Naive thymus-derived CD4-positive, alpha-beta T cell (primary cell): ENCODE results near the gene DET1. TPM values are rescaled to one million over a fixed set of nuclear protein-coding genes. Genes with fewer than 3 reads are reported as not detected.

Experiments
- ATAC-seq: fragments of 150-1000 bp; cut with Tn5 transposase; 2 replicates; pipeline ENCODE4 v1.10.0; 2021; ENCODE audit warnings: mild to moderate bottlenecking, moderate library complexity
- CTCF ChIA-PET: fragments of 350-600 bp; sonication (Branson Sonifier 250); formaldehyde crosslinking; loops from one replicate; lab custom pipeline; 2021; ENCODE audit warnings: antibody characterized with exemption; lab: Charles Lee
- POLR2A ChIA-PET: fragments of 350-600 bp; sonication (Branson Sonifier 250); formaldehyde crosslinking; loops from one replicate; lab custom pipeline; 2021; ENCODE audit warnings: antibody characterized with exemption, inconsistent platforms; lab: Charles Lee
- DNase-seq, 9 donors: peaks; one replicate each; pipeline versions ENCODE4 v3.0.0 to v3.0.0-alpha.2; 2020 to 2022; ENCODE audit warnings: mixed read lengths in 1 of 9
- H3K27ac ChIP-seq: one replicate; pipeline ENCODE4 v1.7.0; 2013; ENCODE audit warnings: mild to moderate bottlenecking, low read depth, low read length, moderate library complexity
- H3K27me3 ChIP-seq, 2 donors: one replicate each; pipeline ENCODE4 v1.7.0; 2013; ENCODE audit warnings: low read length in 2 of 2, mild to moderate bottlenecking in 2 of 2, moderate library complexity in 2 of 2; ENCODE audit not compliant: control insufficient read depth in 2 of 2, insufficient read depth in 2 of 2
- H3K36me3 ChIP-seq, 3 experiments: 1 replicate in 2 of 3; 2 replicates in 1 of 3; pipeline ENCODE4 v1.7.0; 2013; ENCODE audit warnings: low read length in 3 of 3, mild to moderate bottlenecking in 3 of 3, moderate library complexity in 1 of 3; ENCODE audit not compliant: insufficient read depth in 3 of 3, control insufficient read depth in 2 of 3
- H3K4me1 ChIP-seq, 2 donors: one replicate each; pipeline ENCODE4 v1.7.0; 2013; ENCODE audit warnings: low read length in 2 of 2, mild to moderate bottlenecking in 2 of 2, moderate library complexity in 1 of 2; ENCODE audit not compliant: control insufficient read depth in 2 of 2, insufficient read depth in 2 of 2
- H3K4me3 ChIP-seq: 2 replicates; pipeline ENCODE4 v1.7.0; 2013; ENCODE audit warnings: mild to moderate bottlenecking, low read length
- H3K9me3 ChIP-seq, 3 experiments: 1 replicate in 2 of 3; 2 replicates in 1 of 3; pipeline ENCODE4 v1.7.0; 2013; ENCODE audit warnings: low read length in 3 of 3; ENCODE audit not compliant: control insufficient read depth in 2 of 3
- H3K27ac Mint-ChIP-seq, 9 donors: one replicate each; pipeline ENCODE4 v1.8.0; 2020 to 2022; ENCODE audit warnings: mixed read lengths in 9 of 9, mild to moderate bottlenecking in 8 of 9, moderate library complexity in 5 of 9, inconsistent platforms in 2 of 9
- H3K27me3 Mint-ChIP-seq, 5 donors: one replicate each; pipeline ENCODE4 v1.8.0; 2021 to 2022; ENCODE audit warnings: mixed read lengths in 5 of 5, mild to moderate bottlenecking in 1 of 5
- H3K36me3 Mint-ChIP-seq, 5 donors: one replicate each; pipeline ENCODE4 v1.8.0; 2020 to 2022; ENCODE audit warnings: mixed read lengths in 5 of 5, mild to moderate bottlenecking in 3 of 5, inconsistent platforms in 1 of 5
- H3K4me1 Mint-ChIP-seq, 7 donors: one replicate each; pipeline ENCODE4 v1.8.0; 2020 to 2022; ENCODE audit warnings: mixed read lengths in 7 of 7, mild to moderate bottlenecking in 3 of 7, inconsistent platforms in 1 of 7
- H3K4me3 Mint-ChIP-seq, 10 donors: one replicate each; pipeline ENCODE4 v1.8.0; 2020 to 2022; ENCODE audit warnings: mild to moderate bottlenecking in 10 of 10, mixed read lengths in 10 of 10, moderate library complexity in 6 of 10, inconsistent platforms in 2 of 10
- H3K9me3 Mint-ChIP-seq, 11 donors: one replicate each; pipeline ENCODE4 v1.8.0; 2020 to 2022; ENCODE audit warnings: mixed read lengths in 11 of 11, mild to moderate bottlenecking in 4 of 11, inconsistent platforms in 1 of 11, moderate library complexity in 1 of 11
- intact Hi-C, 2 donors: fragments of 100-400 bp; cut with micrococcal nuclease; formaldehyde crosslinking; loops; one replicate each; pipeline ENCODE4 v1.15.1; 2023
- polyA plus RNA-seq, 2 donors: library from polyadenylated mRNA; unstranded; fragments of 300-500 nt; fragmentation: Illumina TruSeq; gene quantifications; one replicate each; pipeline ENCODE4 v1.2.3, GENCODE V29; 2021
- total RNA-seq, 6 experiments: library from RNA in 5 of 6; stranded (reverse) in 5 of 6; gene quantifications; 1 replicate in 5 of 6; 2 replicates in 1 of 6; pipeline ENCODE4 v1.2.3 and lab custom pipeline; 2021 to 2026

DET1 gene
- total and polyA plus RNA-seq, 7 experiments from 2014 or later, result 1.9 to 16.5 (median 5.4) TPM

DNA sequence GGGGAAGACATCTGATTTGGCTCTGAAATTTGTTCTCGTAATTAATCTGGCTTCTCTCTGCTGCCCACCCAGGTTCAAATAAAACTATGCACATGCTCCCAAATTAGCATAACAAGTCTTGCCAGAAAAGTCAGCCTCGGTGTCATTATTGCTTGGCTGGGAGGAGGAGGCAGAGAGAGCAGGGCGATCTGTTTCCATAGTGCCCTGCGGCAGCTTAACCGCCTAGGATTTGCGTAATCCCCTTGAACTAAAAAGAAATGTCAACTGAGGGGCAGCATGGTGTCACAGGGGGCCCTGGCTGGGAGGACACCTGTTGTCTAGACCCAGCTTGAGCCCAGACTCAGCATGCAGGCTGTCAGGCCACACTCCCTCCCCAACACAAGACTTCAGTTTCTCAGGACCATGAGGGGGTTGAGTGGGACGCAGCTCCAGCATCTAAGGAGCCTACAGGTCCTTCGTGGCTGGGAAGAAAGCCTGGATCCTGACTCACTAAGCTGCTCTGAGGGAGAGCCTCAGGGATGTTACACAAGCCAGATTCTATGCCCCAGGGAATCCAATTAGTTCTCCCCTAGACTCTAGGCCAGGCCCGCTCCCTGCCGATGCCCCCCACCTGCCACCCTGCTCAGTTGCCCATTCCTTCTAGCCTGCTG lies 61.7 kb downstream of the DET1 start:
- no peak for DNase-seq
- POLR2A ChIA-PET, result no interaction called here
- H3K9me3 ChIP-seq, result no peaks in the 10 kb centered on the region
- no peak overlapping the region for H3K4me3 Mint-ChIP-seq
- CTCF ChIA-PET, result no interaction called here
- peaks cover 0 to 7% (median 0%) of the 10 kb centered on the region in 7 donors for H3K4me1 Mint-ChIP-seq
- no peak overlapping the region for H3K4me3 ChIP-seq
- no peak for ATAC-seq
- peaks cover 0 to 8% (median 0%) of the 10 kb centered on the region in 3 experiments for H3K36me3 ChIP-seq
- intact Hi-C loops, result no loop called here
- no peak overlapping the region for H3K27ac Mint-ChIP-seq
- no peaks in the 10 kb centered on the region for H3K27me3 Mint-ChIP-seq
- H3K27ac ChIP-seq, result no peak overlapping the region
- peaks cover 0 to 6% (median 0%) of the 10 kb centered on the region in 5 donors for H3K36me3 Mint-ChIP-seq
- no peaks in the 10 kb centered on the region for H3K4me1 ChIP-seq
- H3K9me3 Mint-ChIP-seq, result no peaks in the 10 kb centered on the region
- H3K27me3 ChIP-seq, result no peaks in the 10 kb centered on the region

GRCh38 chr15:88482263-88482662 lies 64.2 kb downstream of the DET1 start:
- Histone ChIP-seq H3K4me1 (no peaks in the 10 kb centered on the region), H3K9me3 (no peaks in the 10 kb centered on the region), H3K27me3 (no peaks in the 10 kb centered on the region), H3K36me3 (peaks cover 0 to 21% (median 0%) of the 10 kb centered on the region in 3 experiments), H3K4me3 (no peak overlapping the region), H3K27ac (no peak overlapping the region)
- Mint-ChIP-seq H3K27me3 (no peaks in the 10 kb centered on the region), H3K9me3 (no peaks in the 10 kb centered on the region), H3K27ac (no peak overlapping the region), H3K4me1 (peaks cover 0 to 3% (median 0%) of the 10 kb centered on the region in 7 donors), H3K36me3 (peaks cover 0 to 13% (median 2%) of the 10 kb centered on the region in 5 donors), H3K4me3 (no peak overlapping the region)
- ATAC-seq (no peak), DNase-seq (no peak)
- ChIA-PET CTCF (no interaction called here), POLR2A (interaction anchor here (0.6 kb wide), 1 partner anchor 16 kb away, joined by 4 read pairs; the partner anchor contains the start of gene MRPL46)
- intact Hi-C loops, result no loop called here

DNA sequence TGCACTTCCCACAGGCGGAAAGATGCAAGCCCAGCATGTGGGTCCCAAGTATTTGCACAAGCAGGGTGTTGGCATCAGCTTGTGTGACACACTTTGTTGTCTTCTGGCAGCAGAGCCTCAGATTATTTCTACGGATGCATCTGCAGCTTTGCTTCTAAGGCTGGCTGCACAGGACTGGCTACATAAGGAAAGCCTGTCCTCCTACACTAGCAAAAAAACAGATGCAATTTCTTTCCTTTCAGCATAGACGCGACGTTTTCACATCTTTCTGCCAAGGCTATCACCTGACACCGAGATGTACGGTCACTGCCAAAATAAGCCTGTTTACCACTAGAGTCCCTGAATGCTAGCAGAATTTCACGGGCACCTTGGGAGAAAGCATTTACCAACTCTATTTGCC lies 65.5 kb downstream of the DET1 start:
- H3K4me1 ChIP-seq, result no peaks in the 10 kb centered on the region
- no peaks in the 10 kb centered on the region for H3K9me3 Mint-ChIP-seq
- H3K27me3 Mint-ChIP-seq, result no peaks in the 10 kb centered on the region
- H3K4me3 ChIP-seq, result no peak overlapping the region
- no peaks in the 10 kb centered on the region for H3K9me3 ChIP-seq
- no peaks in the 10 kb centered on the region for H3K27me3 ChIP-seq
- intact Hi-C loops, result no loop called here
- H3K27ac Mint-ChIP-seq, result no peak overlapping the region
- no peak for ATAC-seq
- H3K36me3 ChIP-seq, result peaks cover 0 to 30% (median 2%) of the 10 kb centered on the region in 3 experiments
- ChIA-PET POLR2A (no interaction called here), CTCF (interaction anchor here (1.1 kb wide), 1 partner anchor 48 kb away, joined by 3 read pairs; no protein-coding TSS in a partner anchor)
- peaks cover 0 to 19% (median 6%) of the 10 kb centered on the region in 5 donors for H3K36me3 Mint-ChIP-seq
- no peak overlapping the region for H3K27ac ChIP-seq
- H3K4me1 Mint-ChIP-seq, result peaks cover 0 to 2% (median 0%) of the 10 kb centered on the region in 7 donors
- DNase-seq, result no peak
- H3K4me3 Mint-ChIP-seq, result no peak overlapping the region

- H3K4me3 ChIP-seq, result no peak overlapping the region
- DNase-seq (no peak), ATAC-seq (no peak)
- no peak overlapping the region for H3K27ac ChIP-seq
- H3K9me3 ChIP-seq, result no peaks in the 10 kb centered on the region
- POLR2A ChIA-PET, result no interaction called here
- H3K27ac Mint-ChIP-seq, result no peak overlapping the region
- peaks cover 0 to 19% (median 6%) of the 10 kb centered on the region in 5 donors for H3K36me3 Mint-ChIP-seq
- H3K4me3 Mint-ChIP-seq, result no peak overlapping the region
- peaks cover 0 to 2% (median 0%) of the 10 kb centered on the region in 7 donors for H3K4me1 Mint-ChIP-seq
- peaks cover 0 to 37% (median 4%) of the 10 kb centered on the region in 3 experiments for H3K36me3 ChIP-seq
- H3K27me3 Mint-ChIP-seq, result no peaks in the 10 kb centered on the region
- no peaks in the 10 kb centered on the region for H3K4me1 ChIP-seq
- no peaks in the 10 kb centered on the region for H3K27me3 ChIP-seq
- H3K9me3 Mint-ChIP-seq, result no peaks in the 10 kb centered on the region
- intact Hi-C loops, result loop anchor here in 1 of 2 donors (5.0 kb wide), 1 partner anchor 698 kb away; no protein-coding TSS in a partner anchor
- CTCF ChIA-PET, result no interaction called here
These were observed 67.3 kb downstream of the DET1 start for GRCh38 chr15:88479169-88479568.

DNA sequence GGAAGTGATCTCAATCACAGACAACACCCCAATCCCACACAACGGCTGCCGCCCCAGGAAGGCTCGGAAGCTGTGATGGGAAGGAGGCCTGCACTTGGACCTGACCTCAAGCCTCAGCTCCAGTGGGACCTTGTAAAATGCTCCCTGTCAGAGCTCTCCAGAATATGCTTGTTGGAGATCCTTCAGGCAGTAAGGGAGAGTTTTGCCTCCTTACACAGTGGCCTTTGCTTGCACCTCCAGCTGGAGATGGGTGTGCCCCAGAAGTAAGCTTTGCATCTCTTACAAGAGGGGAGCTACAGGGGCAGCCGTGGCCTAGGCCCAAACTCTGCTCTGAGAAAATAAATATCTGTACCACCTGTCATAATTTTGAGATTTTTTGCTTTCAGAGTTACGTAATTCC lies 68.6 kb downstream of the DET1 start:
- peaks cover 0 to 2% (median 0%) of the 10 kb centered on the region in 7 donors for H3K4me1 Mint-ChIP-seq
- peaks cover 0 to 19% (median 6%) of the 10 kb centered on the region in 5 donors for H3K36me3 Mint-ChIP-seq
- H3K27ac Mint-ChIP-seq, result no peak overlapping the region
- no peak overlapping the region for H3K4me3 Mint-ChIP-seq
- Histone ChIP-seq H3K27me3 (no peaks in the 10 kb centered on the region), H3K4me3 (no peak overlapping the region), H3K4me1 (no peaks in the 10 kb centered on the region), H3K36me3 (peaks cover 5 to 46% (median 7%) of the 10 kb centered on the region in 3 experiments), H3K9me3 (no peaks in the 10 kb centered on the region), H3K27ac (no peak overlapping the region)
- intact Hi-C loops, result loop anchor here (2.0 to 5.0 kb wide), 2 partner anchors 357 to 699 kb away; no protein-coding TSS in a partner anchor
- H3K9me3 Mint-ChIP-seq, result no peaks in the 10 kb centered on the region
- CTCF ChIA-PET, result interaction anchor here (0.6 to 1.3 kb wide), 4 partner anchors 14 to 640 kb away, joined by 3 to 5 read pairs (median 3); no protein-coding TSS in a partner anchor
- no peaks in the 10 kb centered on the region for H3K27me3 Mint-ChIP-seq
- DNase-seq, result no peak
- POLR2A ChIA-PET, result no interaction called here
- no peak for ATAC-seq

DNA sequence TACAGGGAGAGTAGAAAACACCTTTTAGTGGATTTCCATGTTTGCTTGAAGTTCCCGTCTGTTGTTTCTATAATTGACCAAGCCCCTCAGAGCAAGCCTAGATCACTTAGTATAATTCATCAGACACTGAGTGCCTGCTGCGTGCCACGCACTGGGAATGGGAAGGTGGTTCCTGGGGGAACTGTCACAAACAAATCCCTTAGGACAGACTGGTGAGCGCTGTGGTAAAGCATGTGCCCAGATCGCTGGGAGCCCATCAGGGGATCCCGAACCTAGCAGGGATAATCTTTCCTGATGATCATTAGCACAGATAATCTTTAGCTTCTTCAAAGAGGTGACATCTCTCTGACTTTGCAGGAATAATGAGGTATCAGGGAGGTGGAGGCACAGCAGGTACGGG lies 69.4 kb downstream of the DET1 start:
- Histone ChIP-seq H3K4me1 (no peaks in the 10 kb centered on the region), H3K27ac (no peak overlapping the region), H3K9me3 (no peaks in the 10 kb centered on the region), H3K27me3 (no peaks in the 10 kb centered on the region), H3K4me3 (no peak overlapping the region), H3K36me3 (peaks cover 10 to 54% (median 11%) of the 10 kb centered on the region in 3 experiments)
- POLR2A ChIA-PET, result no interaction called here
- Mint-ChIP-seq H3K4me1 (peaks cover 0 to 2% (median 0%) of the 10 kb centered on the region in 7 donors), H3K27me3 (no peaks in the 10 kb centered on the region), H3K4me3 (no peak overlapping the region), H3K27ac (no peak overlapping the region), H3K36me3 (peaks cover 0 to 27% (median 6%) of the 10 kb centered on the region in 5 donors), H3K9me3 (no peaks in the 10 kb centered on the region)
- intact Hi-C loops, result loop anchor here (2.0 to 5.0 kb wide), 2 partner anchors 358 to 700 kb away; no protein-coding TSS in a partner anchor
- ATAC-seq (no peak), DNase-seq (no peak)
- CTCF ChIA-PET, result interaction anchor here (0.6 to 1.3 kb wide), 3 partner anchors 13 to 641 kb away, joined by 3 to 5 read pairs (median 3); no protein-coding TSS in a partner anchor
